Middle frontal gyrus (tissue), 1 donor: Measurements from ENCODE around the gene SLC7A5.
"Not testable (repeated sequence)": the region's sequence is repeated elsewhere in the genome, so short reads cannot be mapped to it uniquely, and the experiment has no call there.

Experiments used
- DNase-seq: peaks from one replicate; pipeline ENCODE4 v3.0.0-alpha.2; 2015; ENCODE audit warnings: low spot score; ENCODE audit errors: extremely low spot score

The SLC7A5 gene

GRCh38 chr16:87888346-87888745 lies 19.0 kb upstream of the SLC7A5 start:
- not testable (repeated sequence) for DNase-seq

GRCh38 chr16:87887931-87888330 lies 18.6 kb upstream of the SLC7A5 start:
- not testable (repeated sequence) for DNase-seq

DNA sequence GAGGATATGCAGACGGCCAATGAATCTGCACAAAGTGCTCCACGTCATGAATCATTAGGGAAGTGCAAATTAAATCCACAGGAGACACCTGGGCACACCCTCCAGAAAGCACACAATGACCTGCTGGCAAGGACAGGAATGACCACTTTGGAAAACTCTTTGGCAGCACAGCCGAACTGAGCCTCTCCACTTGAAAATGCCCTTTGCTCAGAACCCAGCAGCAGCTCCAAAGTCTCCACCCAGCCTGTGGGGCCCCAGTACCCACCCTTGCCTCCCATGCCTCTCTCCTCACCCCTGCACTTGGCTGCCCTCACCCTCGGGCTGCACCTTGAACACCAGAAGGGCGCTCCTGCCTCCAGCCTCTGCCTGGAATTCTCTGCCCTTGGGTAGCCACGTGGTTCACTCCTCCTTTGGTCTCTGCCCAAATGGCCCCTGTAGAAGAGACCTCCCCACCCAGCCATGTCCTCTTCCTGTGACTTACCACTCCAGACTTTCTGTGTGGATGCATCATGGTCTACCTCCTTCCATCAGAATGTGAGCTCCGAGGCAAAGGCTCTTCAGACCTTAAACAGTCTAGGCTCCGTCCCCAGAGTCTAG lies 16.2 kb upstream of the SLC7A5 start:
- DNase-seq: not testable (repeated sequence)

DNA sequence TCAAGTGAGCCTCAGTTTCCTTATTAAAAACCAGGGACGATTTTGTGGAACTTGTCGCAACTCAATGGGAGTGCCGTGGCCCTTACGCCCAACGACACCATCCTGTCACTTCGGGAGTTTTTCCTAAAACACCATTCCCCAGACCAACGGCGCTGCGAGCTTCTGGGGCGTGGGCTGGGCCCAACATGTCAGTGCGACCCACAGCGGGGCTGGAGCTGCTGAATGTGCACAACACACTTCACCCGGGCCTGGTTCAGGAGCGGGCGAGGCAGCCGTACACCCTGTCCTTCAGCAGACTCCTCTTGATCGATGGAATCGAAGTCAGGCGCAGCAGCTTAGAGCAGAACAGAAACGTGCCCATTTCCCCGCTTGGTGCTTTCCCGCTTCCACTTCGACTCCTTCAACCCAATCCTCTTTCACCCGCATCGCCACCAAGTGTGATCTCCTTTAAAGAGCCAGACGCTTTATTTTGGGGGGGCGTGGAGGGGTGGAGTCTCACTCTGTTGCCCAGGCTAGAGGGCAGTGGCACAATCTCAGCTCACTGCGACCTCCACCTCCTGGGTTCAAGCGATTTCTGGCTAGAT lies 13.2 kb upstream of the SLC7A5 start:
- no peak for DNase-seq

- no peak for DNase-seq
Measured at GRCh38 chr16:87881324-87882200, 12.3 kb upstream of the SLC7A5 start.

DNA sequence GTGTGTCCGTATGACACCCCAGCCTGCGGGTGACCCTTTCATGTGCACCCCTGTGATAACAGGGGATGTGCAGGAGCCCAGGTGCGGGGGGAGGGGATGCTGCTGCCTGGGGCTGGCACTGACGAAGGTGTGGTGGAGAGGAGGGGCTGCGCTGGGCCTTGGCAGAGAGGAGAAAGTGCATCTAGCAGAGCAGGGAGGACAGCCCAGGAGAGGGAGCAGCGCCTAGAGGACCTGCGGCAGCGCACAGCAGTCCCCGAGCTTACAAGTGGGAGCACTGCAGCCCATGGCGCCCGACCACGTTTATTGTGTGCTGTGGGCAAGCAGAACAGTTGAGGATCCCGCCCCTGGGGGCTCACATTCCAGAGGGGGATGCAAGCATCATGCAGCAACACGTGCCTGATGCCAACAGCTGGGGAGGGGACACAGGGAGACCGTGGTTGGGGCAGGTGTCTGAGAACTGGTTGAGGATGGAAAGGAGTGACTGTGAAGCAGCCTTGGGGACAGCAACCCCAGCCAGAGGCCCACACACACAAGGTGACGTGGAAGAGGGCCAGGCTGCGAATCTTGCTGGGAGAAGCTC lies 10.9 kb upstream of the SLC7A5 start:
- no peak for DNase-seq

DNA sequence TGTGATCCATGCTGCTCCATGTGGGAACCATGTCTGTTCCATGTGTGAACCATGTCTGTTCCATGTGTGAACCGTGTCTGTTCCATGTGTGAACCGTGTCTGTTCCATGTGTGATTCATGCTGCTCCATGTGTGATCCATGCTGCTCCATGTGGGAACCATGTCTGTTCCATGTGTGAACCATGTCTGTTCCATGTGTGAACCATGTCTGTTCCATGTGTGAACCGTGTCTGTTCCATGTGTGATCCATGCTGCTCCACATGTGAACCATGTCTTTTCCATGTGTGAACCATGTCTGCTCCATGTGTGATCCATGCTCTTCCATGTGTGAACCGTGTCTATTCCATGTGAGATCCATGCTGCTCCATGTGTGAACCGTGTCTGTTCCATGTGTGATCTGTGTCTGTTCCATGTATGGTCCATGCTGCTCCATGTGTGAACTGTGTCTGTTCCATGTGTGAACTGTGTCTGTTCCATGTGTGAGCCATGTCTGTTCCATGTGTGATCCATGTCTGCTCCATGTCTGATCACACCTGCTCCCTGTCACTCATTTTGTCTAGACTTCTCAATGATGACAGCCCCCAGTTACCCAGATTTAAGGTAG lies 10.2 kb upstream of the SLC7A5 start:
- not testable (repeated sequence) for DNase-seq

DNA sequence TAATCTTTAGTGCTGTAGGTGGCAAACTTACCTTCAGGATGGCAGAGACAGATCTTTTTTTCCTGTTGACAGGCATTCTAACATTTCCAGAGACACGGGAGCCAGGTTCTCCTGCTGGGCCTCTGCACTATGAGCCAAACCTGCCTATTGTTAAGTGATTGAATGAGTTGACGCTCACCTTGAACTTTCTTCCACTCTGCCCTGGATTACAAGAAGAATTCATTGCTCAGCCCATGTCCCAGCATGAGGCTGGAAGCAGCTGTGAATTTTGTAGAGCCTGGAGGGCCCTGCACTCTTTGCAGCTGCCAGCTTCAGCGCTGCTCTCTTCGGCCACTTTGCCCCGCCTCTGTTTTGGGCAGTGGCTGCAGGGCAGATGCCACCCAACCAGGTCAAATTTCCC lies 9.4 kb upstream of the SLC7A5 start:
- DNase-seq: no peak

- no peak for DNase-seq
Measured at GRCh38 chr16:87877942-87878507, 8.7 kb upstream of the SLC7A5 start.

- no peak for DNase-seq
Measured at GRCh38 chr16:87874639-87875427, 5.5 kb upstream of the SLC7A5 start.

DNA sequence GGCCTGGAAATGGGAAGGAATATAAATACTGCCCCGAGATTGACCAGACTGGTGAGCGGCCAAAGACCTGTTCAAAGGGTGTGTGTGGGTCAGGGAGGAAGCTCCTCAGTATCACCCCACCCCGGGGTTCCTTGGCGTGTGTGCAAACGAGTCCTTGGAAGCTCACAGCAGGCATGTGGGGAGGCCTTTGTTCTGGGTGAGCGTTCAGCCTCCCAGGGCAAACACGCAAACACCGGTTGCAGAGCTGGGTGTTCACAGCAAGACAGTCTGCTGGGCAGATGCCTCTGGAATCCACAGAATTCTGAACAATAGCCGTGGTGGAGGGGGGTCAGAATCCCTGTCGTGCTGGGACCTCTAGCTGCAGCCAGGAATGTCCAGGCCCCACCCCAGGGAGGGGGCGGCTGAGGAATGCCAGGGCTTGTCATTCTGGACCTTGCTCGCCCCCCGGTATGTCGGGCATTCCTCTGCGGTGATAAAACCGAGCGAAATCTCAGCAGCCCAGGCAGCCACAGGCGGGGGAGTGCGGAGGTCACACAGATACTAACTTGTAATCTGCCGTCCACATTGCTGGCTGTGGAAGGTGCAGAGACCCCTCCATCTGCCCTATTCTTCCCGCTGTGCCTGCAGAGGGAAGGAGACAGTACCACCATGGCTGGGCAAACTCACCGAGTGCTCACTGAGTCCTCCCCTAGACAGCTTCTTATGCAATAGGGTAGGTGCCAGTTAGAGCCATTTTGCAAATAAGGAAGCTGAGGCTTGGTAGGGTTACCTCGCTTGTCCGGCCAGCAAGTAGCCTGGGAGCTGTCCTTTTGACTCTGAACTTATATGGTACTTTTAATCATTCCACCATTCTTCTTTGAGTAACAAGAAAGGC lies 1.3 kb upstream of the SLC7A5 start:
- not testable (repeated sequence) for DNase-seq

- DNase-seq: not testable (repeated sequence)
Measured at GRCh38 chr16:87869879-87870417, 641 bp upstream of the SLC7A5 start.

GRCh38 chr16:87868254-87869029 lies 865 bp downstream of the SLC7A5 start:
- DNase-seq: not testable (repeated sequence)

- not testable (repeated sequence) for DNase-seq
Measured at GRCh38 chr16:87865902-87866555, 3.3 kb downstream of the SLC7A5 start.

GRCh38 chr16:87864331-87864989 lies 4.8 kb downstream of the SLC7A5 start:
- no peak for DNase-seq

- not testable (repeated sequence) for DNase-seq
Measured at GRCh38 chr16:87863327-87863635, 6.0 kb downstream of the SLC7A5 start.

DNA sequence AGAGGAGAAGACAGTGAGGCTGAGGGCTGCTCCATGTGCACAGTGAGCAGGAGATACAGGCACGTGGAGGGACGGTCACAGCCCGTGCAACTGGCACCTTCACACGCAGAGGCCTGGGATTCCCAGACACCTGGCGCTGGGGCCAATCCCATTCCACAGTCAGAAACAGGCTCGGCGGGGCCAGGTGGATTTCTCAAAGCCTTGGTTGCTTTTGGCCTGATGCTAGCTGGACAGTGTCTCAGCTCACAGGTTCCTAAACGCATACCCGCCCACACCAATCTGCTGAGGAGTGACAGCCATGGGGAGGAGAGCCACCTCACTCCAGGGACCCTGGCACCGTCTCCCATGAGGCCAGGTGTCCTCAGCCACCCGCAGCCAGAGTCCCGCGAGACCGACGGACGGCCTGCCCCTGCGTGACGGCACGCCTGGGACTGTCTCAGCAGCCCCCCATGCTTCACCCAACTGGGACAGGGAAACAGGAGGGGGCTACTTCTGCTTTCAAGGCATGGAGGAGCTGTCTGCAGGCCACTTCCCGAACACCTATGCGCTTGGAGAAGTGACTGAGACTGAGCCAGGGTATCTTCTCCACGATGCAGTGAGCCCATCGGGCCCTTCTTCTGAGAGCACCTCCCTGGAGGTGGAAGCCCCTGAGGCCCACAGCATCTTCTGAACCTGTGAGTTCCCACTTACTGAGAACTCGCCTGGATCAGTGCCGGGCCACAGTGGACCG lies 6.5 kb downstream of the SLC7A5 start:
- DNase-seq: not testable (repeated sequence)
